HG03060 (cell line): ENCODE results near the gene ULK4.
A peak's percentile ranks its signal among the peaks of the same experiment; 100 is the strongest.

Experiments
- ATAC-seq: cut with Tn5 transposase; IDR thresholded peaks from one replicate; pipeline ENCODE4 v1.9.1; 2021; ENCODE audit warnings: low read depth, moderate number of reproducible peaks; ENCODE audit not compliant: unreplicated experiment

Gene ULK4

DNA sequence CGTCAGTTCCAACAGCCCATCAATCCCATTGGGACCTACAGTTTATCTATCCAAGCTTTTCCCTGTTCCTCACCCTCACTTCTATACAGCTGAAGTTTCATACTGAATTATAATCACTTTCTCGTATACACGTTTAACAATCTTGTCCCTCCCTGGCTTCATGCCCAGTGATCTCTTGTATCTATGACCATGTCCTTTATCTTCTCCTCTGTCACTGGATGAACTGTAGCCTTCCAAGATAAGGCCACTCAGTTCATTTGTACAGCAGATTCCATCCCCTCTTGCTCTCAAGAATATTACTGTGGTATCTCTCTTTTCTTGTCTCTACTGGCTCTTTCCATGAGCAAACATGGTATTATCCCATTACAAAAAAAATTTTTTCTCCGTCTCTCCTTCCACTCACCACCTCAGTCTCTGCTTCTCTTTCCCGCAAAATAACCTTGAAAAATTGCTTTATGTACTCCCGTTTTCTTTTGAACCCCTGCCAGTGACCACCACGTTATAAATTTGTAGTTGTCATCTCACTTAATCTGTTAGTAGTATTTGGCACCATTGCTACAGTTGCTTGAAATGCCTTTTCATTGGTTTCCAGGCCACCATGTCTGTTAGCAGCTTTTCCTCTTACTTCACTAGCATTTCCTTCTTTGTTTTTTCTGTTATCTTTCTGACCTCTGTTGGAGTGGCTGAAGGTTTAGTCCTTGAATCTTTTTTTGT is 753.2 kb downstream of the ULK4 start:
- ATAC-seq = no peak

DNA sequence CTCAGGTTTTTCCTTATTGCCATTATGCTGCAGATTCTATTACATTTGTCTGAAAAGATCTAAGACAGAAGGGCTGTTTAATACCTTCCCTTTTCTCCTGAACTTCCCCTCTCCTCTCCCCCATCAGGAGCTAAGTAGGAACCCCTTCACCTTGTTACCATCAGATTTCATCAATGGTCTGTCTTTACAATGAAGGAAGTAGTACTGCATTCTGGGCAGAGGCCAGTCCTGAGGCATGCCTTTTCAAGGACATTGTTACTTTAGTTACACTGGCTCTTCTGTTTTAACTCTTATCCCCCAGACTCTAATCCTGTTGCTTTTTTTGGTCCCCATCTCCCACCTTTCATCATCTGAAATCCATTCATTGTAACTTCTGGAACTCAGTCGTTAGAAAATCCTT is 754.5 kb downstream of the ULK4 start:
- no peak for ATAC-seq

DNA sequence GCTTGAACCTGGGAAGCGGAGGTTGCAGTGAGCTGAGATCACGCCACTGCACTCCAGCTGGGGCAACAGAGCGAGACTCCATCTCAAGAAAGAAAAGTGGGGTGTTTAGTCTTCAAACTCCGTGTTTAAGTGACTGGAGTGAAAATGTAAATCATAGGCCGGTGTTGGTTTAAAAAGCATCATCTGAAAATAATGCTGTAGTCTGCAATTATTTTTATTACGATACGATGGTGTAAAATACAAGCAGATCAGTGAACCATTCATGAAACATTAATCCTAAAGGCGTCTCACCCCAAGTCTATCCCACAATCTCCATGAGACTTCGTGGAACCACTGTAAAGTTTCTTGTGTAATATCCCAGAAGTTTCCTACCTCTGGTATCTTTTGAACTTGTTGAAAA is 756.3 kb downstream of the ULK4 start:
- no peak for ATAC-seq

DNA sequence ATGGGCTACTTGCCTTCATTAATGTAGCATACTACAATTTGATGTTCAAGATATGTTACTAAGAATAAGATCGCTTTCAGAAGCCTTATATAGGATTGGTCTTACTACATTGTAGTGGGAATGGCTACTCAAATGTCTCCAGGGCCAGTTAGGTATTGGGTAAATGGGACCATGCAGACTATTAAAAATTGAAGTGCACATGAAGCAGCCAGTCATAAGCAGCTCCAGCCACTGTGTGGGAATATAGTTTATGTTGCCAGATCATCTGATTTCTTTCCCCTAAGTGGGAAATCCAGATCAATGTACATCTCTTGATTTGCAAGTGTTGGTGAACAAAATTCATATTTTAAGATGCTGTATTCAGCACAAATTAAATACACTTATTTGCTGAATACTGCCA is 757.5 kb downstream of the ULK4 start:
- no peak for ATAC-seq

DNA sequence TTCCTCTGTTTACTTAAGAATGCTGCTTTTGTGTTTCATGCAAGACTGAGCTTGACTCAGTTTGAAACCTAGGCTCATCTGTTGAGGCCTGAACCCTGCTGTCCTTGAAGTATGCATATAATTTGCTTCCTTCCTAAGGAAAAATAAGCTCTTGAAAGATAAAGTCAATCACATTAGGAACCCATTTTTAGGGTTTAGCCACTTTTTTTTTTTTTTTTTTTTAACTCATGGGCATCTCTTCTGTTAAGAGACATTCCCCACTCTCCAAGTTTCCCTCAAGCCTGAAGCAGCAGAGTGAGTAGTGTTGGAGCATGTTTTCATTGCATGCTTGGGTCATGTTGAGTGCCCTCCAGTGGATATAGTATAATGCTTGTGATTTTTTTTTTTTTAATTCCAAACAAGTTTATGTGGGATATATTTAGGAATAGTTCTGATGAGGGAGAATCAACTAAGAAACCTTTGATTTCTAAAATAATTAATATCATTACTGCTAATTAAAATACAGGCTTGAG is 759.0 kb downstream of the ULK4 start:
- ATAC-seq = no peak

DNA sequence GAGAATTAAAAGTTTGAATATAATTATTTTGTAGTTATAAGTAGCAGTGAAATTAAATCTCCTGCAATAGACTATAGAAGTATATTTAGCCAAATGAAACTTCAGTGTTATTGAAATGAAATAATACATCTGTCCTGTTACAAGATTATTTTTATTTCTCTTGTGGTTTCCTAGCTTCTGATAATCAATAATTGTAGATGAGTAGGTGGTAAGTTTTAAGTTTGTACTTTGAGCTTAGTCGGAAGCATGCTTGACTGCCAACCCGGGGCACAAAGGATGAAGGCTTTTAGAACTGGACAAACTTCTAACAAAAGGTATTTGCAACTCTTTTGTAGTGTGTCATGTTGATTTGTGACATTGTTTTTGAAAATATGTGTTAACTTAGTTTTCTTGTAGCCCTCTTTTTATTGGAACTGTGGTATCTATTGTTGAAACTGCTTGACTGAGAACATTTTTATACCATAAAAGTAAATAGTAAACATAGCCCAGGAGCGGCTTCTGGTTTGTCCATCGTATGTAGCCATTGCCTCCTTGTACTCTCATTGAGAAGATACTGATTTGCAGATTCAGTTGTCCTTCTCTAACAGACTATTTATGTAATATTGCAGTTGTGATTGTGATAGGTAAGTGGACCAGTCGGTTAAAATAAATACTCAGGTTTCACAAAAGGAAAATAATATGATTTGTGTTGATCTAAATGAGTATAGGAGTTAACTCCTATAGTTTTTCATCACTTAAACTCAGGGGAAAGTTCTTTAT is 759.6 kb downstream of the ULK4 start:
- ATAC-seq = no peak

DNA sequence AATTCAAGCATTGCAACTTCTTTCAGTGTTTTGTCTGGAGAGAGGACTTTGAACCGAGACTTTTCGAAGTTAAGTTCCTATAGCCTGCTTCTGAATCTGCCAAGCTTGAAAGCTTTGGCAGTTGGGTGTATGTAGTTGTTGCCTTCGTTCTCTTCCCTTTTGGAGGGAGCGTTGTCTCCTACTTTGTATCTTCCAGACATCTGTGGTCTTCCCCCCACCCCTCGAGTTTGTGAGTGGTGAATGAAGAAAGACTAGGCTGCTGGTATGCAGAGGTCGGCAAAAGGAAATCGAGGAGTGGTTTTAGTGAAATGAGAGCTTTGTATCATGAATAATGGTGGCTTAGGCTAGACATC is 761.3 kb downstream of the ULK4 start:
- ATAC-seq = no peak

DNA sequence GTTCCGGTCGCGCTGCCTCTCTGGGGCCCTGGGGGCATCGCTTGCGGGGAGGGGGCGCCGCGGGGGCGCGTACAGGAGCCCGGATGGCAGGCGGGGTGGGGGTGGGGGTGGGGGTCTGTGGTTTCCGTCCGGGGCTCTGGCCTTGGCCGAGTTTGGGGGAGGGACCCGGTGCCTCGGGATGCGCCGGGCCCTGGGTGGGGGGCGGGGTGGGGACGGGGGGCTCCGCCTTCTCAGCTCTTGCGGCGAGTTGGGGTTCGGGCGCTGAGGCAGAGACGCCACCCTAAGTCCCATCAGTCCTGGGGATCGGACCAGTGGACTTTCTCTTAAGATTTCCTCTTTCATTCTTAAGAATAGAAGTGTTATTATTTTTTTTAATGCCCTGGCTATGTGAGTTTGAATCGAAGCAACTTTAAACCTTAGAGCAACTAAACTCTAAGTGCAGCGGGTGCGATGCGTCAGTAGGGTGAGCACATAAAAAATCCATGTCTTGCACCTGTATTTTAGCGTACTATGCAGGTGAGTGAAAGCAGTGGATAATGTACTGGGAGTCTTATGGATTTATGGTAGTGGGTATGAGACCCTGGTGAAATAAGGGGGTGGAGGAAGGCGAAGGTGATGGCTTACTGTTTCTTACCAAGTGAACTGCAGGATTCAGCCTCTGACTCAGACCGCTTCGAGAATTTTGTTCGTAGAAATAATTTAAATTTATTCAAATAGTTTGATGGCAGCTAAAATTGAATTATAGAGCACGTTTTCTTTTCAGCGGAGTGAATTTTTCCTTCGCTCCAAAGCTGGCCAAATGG is 761.8 kb downstream of the ULK4 start:
- ATAC-seq = no peak

DNA sequence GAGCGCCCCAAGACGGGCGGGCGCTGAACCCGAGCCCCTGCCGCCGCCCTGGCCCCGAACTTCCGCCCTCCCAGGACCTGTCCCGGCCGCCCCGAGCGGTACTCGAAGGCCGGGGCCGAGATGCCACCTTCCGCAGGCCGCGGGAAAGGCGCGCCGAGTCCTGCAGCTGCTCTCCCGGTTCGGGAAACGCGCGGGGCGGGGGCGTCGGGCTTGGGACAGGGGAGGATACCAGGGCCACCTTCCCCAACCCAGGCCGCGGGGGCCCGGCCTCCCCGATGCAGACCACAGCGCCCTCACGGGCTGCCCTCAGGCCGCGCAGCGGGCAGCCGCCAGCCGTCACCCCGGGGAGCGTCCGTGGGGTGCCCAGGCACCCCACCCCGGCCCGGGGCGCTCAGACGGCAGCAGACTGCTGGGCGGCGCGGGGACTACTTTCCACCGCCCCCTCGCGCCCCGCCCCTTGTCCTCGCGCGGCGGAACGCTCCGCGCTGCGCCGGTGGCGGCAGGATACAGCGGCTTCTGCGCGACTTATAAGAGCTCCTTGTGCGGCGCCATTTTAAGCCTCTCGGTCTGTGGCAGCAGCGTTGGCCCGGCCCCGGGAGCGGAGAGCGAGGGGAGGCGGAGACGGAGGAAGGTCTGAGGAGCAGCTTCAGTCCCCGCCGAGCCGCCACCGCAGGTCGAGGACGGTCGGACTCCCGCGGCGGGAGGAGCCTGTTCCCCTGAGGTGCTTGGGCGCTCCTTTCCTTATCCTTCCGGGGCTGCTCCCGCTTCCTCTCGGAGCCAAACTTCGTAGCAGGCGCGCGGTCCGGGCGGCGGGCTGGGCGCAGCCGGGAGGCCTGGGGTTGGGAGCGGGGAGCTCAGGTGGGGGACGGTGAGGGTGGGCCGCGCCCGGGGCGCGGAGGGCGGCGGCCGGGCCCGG is 762.7 kb downstream of the ULK4 start, which contains the start of gene CTNNB1:
CTNNB1 (plus strand) TSS at position 556 of the 916 bp plus-strand sequence. CDS start 24,564 bp downstream, outside the sequence.
- ATAC-seq = peak; percentile 66

DNA sequence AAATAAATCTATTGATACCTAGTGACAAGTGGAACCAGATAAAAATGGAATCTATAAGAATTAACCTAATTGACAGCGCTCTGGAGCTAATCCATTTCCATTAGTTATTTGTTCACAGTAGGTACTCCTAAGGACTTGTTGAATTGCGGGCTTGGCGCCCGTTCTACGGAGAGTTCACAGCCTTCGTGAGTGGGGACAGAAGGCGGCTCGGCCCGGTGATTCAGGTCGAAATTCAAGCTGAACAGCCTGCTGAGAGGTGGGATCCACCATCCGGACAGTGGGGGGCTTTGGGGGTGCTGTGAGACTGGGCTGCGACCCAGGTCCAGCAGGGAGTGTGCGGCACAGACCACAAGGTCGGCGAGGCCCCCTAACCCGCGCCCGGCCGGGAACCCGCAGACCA is 763.4 kb downstream of the ULK4 start:
- no peak for ATAC-seq

DNA sequence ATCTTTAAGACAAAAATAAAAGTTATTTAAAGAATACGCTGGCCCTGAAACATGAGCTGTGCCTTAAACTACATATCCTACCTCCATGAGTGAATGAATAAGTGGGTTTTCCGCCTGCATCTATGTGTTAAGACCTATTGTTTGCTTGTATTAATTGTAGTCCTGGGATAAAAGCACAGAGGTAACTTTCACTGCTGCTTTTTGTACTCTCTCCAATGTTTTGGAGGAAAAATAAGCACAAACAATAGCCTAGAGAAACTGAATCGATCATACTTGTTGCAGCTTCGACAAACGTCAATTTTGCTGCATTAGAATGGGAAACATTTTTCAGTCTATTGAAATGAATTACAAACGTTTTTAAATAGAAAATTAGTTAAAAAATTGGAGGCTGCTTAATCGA is 763.9 kb downstream of the ULK4 start:
- ATAC-seq = no peak
